D721Med (cell line): ENCODE data around the gene SYT3.

Experiments used
- DNase-seq: peaks from one replicate; pipeline ENCODE4 v3.0.0; 2011; ENCODE audit warnings: low spot score; ENCODE audit not compliant: insufficient read length
- FAIRE-seq: peaks from 2 replicates; lab custom pipeline; 2011; peaks lifted over from hg19 to GRCh38; lab: Jason Lieb, UNC
- TF ChIP-seq, protein P1 (sequence below): IDR thresholded peaks from 2 replicates; pipeline ENCODE4 v1.5.1; 2012; ENCODE audit warnings: mild to moderate bottlenecking, control low read depth; ENCODE audit not compliant: insufficient read depth; ENCODE audit errors: missing control alignments

The SYT3 gene

GRCh38 chr19:50667759-50668231 lies 28.1 kb upstream of the SYT3 start:
- TF ChIP-seq, protein P1, sequence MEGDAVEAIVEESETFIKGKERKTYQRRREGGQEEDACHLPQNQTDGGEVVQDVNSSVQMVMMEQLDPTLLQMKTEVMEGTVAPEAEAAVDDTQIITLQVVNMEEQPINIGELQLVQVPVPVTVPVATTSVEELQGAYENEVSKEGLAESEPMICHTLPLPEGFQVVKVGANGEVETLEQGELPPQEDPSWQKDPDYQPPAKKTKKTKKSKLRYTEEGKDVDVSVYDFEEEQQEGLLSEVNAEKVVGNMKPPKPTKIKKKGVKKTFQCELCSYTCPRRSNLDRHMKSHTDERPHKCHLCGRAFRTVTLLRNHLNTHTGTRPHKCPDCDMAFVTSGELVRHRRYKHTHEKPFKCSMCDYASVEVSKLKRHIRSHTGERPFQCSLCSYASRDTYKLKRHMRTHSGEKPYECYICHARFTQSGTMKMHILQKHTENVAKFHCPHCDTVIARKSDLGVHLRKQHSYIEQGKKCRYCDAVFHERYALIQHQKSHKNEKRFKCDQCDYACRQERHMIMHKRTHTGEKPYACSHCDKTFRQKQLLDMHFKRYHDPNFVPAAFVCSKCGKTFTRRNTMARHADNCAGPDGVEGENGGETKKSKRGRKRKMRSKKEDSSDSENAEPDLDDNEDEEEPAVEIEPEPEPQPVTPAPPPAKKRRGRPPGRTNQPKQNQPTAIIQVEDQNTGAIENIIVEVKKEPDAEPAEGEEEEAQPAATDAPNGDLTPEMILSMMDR: no peak

DNA sequence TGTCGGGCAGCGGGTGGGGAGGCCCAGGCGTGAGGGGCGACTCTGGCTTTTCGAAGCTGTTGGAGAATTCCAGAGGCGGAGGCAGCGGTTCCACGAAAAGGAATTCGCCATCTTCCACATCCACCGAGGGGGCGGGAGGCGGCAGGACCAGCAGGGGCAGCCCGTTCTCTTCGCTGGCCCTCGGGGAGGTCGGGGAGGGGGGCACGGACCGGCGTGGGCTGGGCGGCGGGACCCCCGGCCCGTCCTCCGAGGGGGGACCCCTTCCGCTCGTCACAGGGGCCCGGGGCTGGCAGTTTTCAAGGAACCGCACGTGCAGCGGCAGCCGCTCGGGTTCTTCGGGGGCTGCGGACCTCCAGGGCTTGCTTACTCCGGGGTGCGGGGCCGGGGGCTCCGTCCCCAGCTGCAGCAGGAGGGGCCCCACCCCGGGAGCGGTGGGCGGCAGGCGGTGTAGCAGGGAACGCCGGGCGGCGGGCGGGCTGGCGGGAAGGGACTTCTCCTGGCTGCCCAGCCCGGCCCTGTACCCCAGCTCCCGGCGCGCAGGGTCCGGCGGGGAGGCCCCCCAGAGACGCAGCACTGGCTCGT lies 27.6 kb upstream of the SYT3 start:
- no peak for FAIRE-seq
- TF ChIP-seq, protein P1: no peak
- no peak for DNase-seq

More at GRCh38 chr19:50667759-50668231, 28.1 kb upstream of the SYT3 start:
- DNase-seq: no peak
- FAIRE-seq: no peak

DNA sequence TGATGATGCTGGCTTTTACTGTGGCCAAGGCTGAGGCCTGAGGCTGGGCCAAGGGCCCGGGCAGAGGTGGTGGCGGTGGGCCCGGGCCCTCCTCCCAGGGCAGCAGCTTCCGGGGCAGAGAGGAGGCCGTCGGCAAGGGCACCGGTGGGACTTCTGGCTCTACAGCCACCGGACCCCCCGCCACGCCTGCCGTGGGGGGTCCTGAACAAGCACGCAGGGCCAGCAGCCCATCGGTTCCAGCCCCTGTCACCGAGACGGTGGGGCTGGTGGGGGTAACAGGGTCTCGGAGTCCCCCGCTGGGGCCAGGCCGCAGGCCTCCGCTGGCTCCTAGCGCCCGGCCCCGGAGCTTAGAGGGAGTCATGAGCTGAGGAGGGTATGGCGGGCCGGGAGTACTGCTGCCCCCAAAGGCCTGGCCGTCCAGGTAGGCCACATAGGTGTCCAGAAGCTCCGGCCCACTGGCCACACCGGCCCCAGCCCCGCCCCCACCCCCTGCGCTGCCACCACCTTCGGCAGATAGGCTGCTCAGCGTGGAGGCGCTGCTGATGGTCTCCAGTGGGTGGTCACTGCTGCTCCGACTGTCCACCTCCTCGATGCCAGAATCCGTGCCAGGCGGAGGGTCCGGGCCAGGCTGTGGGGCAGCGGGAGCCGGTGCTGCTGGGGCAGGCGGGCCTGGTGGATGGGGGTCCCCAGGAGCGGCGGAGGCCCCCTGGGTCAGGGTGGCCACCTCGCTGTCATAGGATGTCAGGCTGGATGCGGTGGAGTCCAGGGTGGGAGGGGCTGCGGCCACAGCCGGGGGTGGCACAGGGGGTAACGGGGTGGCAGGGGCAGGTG lies 26.9 kb upstream of the SYT3 start:
- TF ChIP-seq, protein P1: no peak
- no peak for DNase-seq
- FAIRE-seq: no peak

- TF ChIP-seq, protein P1: no peak
- DNase-seq: no peak
- no peak for FAIRE-seq
Observed at GRCh38 chr19:50664204-50664603, 24.5 kb upstream of the SYT3 start.

DNA sequence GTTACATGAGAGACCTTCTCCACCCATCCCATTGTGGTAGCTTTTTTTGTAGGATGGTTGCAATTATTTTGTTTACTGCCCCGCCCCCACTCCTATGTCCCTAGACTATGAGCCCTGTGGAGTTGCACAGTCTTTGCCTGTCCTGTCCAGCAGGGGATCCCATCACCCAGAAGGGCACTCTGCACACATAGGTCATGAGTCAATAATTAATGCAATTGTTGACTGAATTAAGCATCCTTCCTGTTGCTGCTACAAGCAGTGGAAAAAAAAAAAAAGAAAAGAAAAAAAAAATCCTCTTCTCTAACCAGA lies 23.8 kb upstream of the SYT3 start:
- TF ChIP-seq, protein P1: no peak
- DNase-seq: no peak
- FAIRE-seq: no peak

GRCh38 chr19:50662651-50663481 lies 23.2 kb upstream of the SYT3 start:
- FAIRE-seq (no peak), DNase-seq (no peak)
- TF ChIP-seq, protein P1: no peak
